Astrocyte (in vitro differentiated cells and primary cell): ENCODE data around the gene MYLK2. TPM values are rescaled to one million over a fixed set of nuclear protein-coding genes. Genes with fewer than 3 reads are reported as not detected.
A peak's percentile ranks its signal among the peaks of the same experiment; 100 is the strongest.

ENCODE experiments used
- DNase-seq: peaks from one replicate; pipeline ENCODE4 v3.0.0-alpha.2; 2010; ENCODE audit warnings: low read depth
- FAIRE-seq: peaks from 2 replicates; lab custom pipeline; 2011; peaks lifted over from hg19 to GRCh38; lab: Jason Lieb, UNC
- H2AFZ ChIP-seq: 2 replicates; pipeline ENCODE4 v1.6.0; 2012; ENCODE audit warnings: low read depth, low read length, inconsistent platforms
- H3K27ac ChIP-seq: 2 replicates; pipeline ENCODE4 v1.5.1; 2011; ENCODE audit warnings: low read depth, low read length, inconsistent platforms
- H3K27me3 ChIP-seq: 2 replicates; pipeline ENCODE4 v1.6.0; 2011; ENCODE audit warnings: low read length, inconsistent platforms; ENCODE audit not compliant: insufficient read depth
- H3K36me3 ChIP-seq: 2 replicates; pipeline ENCODE4 v1.5.1; 2011; ENCODE audit warnings: low read length, inconsistent platforms; ENCODE audit not compliant: insufficient read depth
- H3K4me1 ChIP-seq: 2 replicates; pipeline ENCODE4 v1.5.1; 2011; ENCODE audit warnings: low read length, inconsistent platforms; ENCODE audit not compliant: insufficient read depth
- H3K4me2 ChIP-seq: 2 replicates; pipeline ENCODE4 v1.6.0; 2012; ENCODE audit warnings: low read length, inconsistent platforms
- H3K4me3 ChIP-seq: 2 replicates; pipeline ENCODE4 v1.5.1; 2011; ENCODE audit warnings: low read depth, mild to moderate bottlenecking, low read length, inconsistent platforms; ENCODE audit not compliant: insufficient read depth
- H3K79me2 ChIP-seq: 2 replicates; pipeline ENCODE4 v1.6.0; 2012; ENCODE audit warnings: mild to moderate bottlenecking, low read length, inconsistent platforms; ENCODE audit not compliant: insufficient read depth
- H3K9ac ChIP-seq: 2 replicates; pipeline ENCODE4 v1.6.0; 2012; ENCODE audit warnings: mild to moderate bottlenecking, low read length, inconsistent platforms
- H3K9me3 ChIP-seq: 2 replicates; pipeline ENCODE4 v1.5.1; 2012; ENCODE audit warnings: low read depth, mild to moderate bottlenecking, low read length, inconsistent platforms; ENCODE audit not compliant: insufficient read depth
- H4K20me1 ChIP-seq: 2 replicates; pipeline ENCODE4 v1.6.0; 2012; ENCODE audit warnings: low read length, inconsistent platforms; ENCODE audit not compliant: insufficient read depth
- H3K27ac Mint-ChIP-seq: one replicate; pipeline ENCODE4 v1.8.0; 2021; ENCODE audit warnings: mild to moderate bottlenecking, mixed read lengths; ENCODE audit not compliant: unreplicated experiment
- H3K27me3 Mint-ChIP-seq: one replicate; pipeline ENCODE4 v1.8.0; 2021; ENCODE audit warnings: low read depth, mixed read lengths; ENCODE audit not compliant: unreplicated experiment
- H3K36me3 Mint-ChIP-seq: one replicate; pipeline ENCODE4 v1.8.0; 2021; ENCODE audit warnings: low read depth, mixed read lengths; ENCODE audit not compliant: unreplicated experiment
- H3K4me1 Mint-ChIP-seq: one replicate; pipeline ENCODE4 v1.8.0; 2021; ENCODE audit warnings: low read depth, mixed read lengths; ENCODE audit not compliant: unreplicated experiment
- H3K4me3 Mint-ChIP-seq: one replicate; pipeline ENCODE4 v1.8.0; 2021; ENCODE audit warnings: mild to moderate bottlenecking, moderate library complexity, mixed read lengths; ENCODE audit not compliant: unreplicated experiment
- H3K9me3 Mint-ChIP-seq: one replicate; pipeline ENCODE4 v1.8.0; 2021; ENCODE audit warnings: mild to moderate bottlenecking, mixed read lengths; ENCODE audit not compliant: unreplicated experiment
- CTCF ChIP-seq: IDR thresholded peaks from 2 replicates; pipeline ENCODE4 v1.5.1; 2011; ENCODE audit warnings: low read depth, mild to moderate bottlenecking, inconsistent platforms, low read length, moderate library complexity; ENCODE audit not compliant: insufficient read depth
- EZH2 ChIP-seq: IDR thresholded peaks from 2 replicates; pipeline ENCODE4 v1.6.1; 2012; ENCODE audit warnings: mild to moderate bottlenecking, low read length, inconsistent platforms; ENCODE audit not compliant: insufficient read depth
- total RNA-seq: library from RNA; stranded (reverse); gene quantifications from 2 replicates; pipeline ENCODE4 v1.2.1, GENCODE V29; 2021

Gene MYLK2
- total RNA-seq, 1 donor from 2014 or later, result 2.1 TPM

DNA sequence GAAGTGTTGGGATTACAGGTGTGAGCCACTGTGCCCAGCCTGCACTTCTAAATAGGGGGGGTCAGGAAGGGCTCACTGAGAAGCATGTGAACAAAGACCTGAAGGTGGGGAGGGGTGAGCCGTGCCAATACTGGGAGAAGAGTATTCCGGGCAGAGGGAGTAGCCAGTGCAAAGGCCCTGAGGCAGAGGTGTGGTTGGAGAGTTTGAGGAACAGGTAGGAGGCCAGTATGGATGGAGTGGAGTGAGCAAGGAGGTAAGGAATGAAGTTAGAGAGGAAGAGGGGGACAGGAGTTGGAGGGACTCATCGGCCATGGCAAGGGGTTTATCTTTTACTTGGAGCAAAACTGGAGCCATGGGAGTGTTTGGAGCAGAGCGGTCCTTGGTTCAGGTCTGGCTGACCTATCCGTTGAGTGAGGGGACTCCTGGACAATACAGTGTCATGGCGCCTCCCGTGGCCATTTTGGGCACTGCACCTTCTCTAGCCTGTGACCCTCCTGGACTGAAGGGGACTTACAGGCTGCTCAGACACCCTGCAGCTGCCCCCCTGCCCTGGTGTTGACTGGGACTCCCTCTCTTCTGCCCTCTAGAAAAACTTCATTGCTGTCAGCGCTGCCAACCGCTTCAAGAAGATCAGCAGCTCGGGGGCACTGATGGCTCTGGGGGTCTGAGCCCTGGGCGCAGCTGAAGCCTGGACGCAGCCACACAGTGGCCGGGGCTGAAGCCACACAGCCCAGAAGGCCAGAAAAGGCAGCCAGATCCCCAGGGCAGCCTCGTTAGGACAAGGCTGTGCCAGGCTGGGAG lies 14.2 kb downstream of the MYLK2 start:
- Histone ChIP-seq H2AFZ (no peak overlapping the region), H3K4me3 (no peak overlapping the region), H3K9me3 (no peaks in the 10 kb centered on the region), H3K4me1 (peaks cover 32% of the 10 kb centered on the region), H3K79me2 (no peaks in the 10 kb centered on the region), H3K36me3 (no peaks in the 10 kb centered on the region), H3K9ac (no peak overlapping the region), H3K4me2 (no peak overlapping the region), H3K27ac (no peak overlapping the region), H3K27me3 (no peaks in the 10 kb centered on the region), H4K20me1 (no peaks in the 10 kb centered on the region)
- TF ChIP-seq CTCF (peak; percentile 75), EZH2 (no peak)
- Mint-ChIP-seq H3K27ac (peak overlapping the region; percentile 71), H3K9me3 (no peaks in the 10 kb centered on the region), H3K4me1 (peaks cover 24% of the 10 kb centered on the region), H3K4me3 (no peak overlapping the region), H3K36me3 (peaks cover 16% of the 10 kb centered on the region), H3K27me3 (peaks cover 36% of the 10 kb centered on the region)
- FAIRE-seq (no peak), DNase-seq (no peak)

DNA sequence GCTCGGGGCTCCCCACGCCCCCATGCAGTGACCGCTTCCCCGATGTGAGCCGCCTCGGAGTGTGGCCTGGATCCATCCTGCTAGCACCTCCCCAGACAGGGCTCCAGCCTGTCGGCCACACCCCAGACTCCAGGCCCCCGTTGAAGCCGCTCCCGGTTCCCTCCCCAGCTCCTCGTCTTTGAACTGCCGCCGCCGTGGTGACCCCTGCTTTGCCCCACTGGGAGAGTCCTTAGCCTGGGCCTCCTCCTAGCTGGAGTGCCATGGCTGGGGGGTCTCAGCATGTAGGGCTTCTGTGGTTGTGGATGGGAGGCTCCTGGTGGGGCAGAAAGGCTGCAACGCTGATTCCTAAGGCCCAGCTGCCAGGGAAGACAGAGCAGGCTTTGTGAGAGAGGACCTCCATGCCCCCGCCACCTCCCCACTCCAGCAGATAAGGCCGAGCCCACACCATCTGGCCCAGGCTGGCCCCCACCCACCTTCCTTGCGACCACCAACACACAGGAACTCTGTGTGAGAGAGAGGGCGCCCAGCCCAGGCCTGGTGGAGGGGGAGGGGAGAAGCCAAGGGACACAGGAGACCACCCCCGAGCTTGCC lies 14.9 kb downstream of the MYLK2 start:
- Histone ChIP-seq H3K4me2 (no peak overlapping the region), H2AFZ (no peak overlapping the region), H3K4me3 (no peak overlapping the region), H3K4me1 (peaks cover 38% of the 10 kb centered on the region), H3K36me3 (no peaks in the 10 kb centered on the region), H3K9ac (no peak overlapping the region), H4K20me1 (no peaks in the 10 kb centered on the region), H3K27me3 (no peaks in the 10 kb centered on the region), H3K9me3 (no peaks in the 10 kb centered on the region), H3K79me2 (no peaks in the 10 kb centered on the region), H3K27ac (no peak overlapping the region)
- H3K4me3 Mint-ChIP-seq, result no peak overlapping the region
- peaks cover 24% of the 10 kb centered on the region for H3K4me1 Mint-ChIP-seq
- no peak for FAIRE-seq
- H3K27ac Mint-ChIP-seq, result no peak overlapping the region
- H3K9me3 Mint-ChIP-seq, result no peaks in the 10 kb centered on the region
- no peak for TF ChIP-seq EZH2
- no peak for TF ChIP-seq CTCF
- peaks cover 29% of the 10 kb centered on the region for H3K27me3 Mint-ChIP-seq
- H3K36me3 Mint-ChIP-seq, result peaks cover 14% of the 10 kb centered on the region
- DNase-seq, result no peak

- H3K27ac ChIP-seq, result no peak overlapping the region
- H3K4me3 ChIP-seq, result no peak overlapping the region
- no peaks in the 10 kb centered on the region for H3K36me3 ChIP-seq
- H3K79me2 ChIP-seq, result no peaks in the 10 kb centered on the region
- FAIRE-seq, result no peak
- H4K20me1 ChIP-seq, result no peaks in the 10 kb centered on the region
- H3K27me3 ChIP-seq, result no peaks in the 10 kb centered on the region
- Mint-ChIP-seq H3K27ac (peak overlapping the region; percentile 44), H3K4me1 (peaks cover 24% of the 10 kb centered on the region), H3K9me3 (no peaks in the 10 kb centered on the region), H3K36me3 (peaks cover 9% of the 10 kb centered on the region), H3K27me3 (peaks cover 14% of the 10 kb centered on the region), H3K4me3 (no peak overlapping the region)
- TF ChIP-seq CTCF (no peak), EZH2 (no peak)
- no peak for DNase-seq
- no peak overlapping the region for H3K9ac ChIP-seq
- no peak overlapping the region for H2AFZ ChIP-seq
- H3K4me1 ChIP-seq, result peaks cover 44% of the 10 kb centered on the region
- H3K4me2 ChIP-seq, result peak overlapping the region; percentile 69
- no peaks in the 10 kb centered on the region for H3K9me3 ChIP-seq
Observed at GRCh38 chr20:31835554-31835953, 16.4 kb downstream of the MYLK2 start.
